Measurements from ENCODE around the gene NFIB. TPM values are rescaled to one million over a fixed set of nuclear protein-coding genes. Genes with fewer than 3 reads are reported as not detected.

Gene NFIB
- total RNA-seq, 2 donors from 2014 or later, result 54.8 to 114 TPM

- ATAC-seq (ENCODE audit: insufficient number of reproducible peaks, low FRiP score, low read depth) (no peak), DNase-seq (ENCODE audit: low spot score) (no peak)
- no peaks in the 10 kb centered on the region for H3K27me3 ChIP-seq (replicated peaks; ENCODE audit: insufficient read depth)
- H3K4me1 ChIP-seq (ENCODE audit: control insufficient read depth in 1 of 2, low read depth in 2 of 2), result peaks cover 15 to 16% of the 10 kb centered on the region in 2 donors
- TF ChIP-seq CTCF (IDR thresholded peaks at IDR 0.05), result no peak
- no peak overlapping the region for H3K4me3 ChIP-seq
- no peak overlapping the region for H3K27ac ChIP-seq
- H3K9me3 ChIP-seq, result no peaks in the 10 kb centered on the region
- H3K36me3 ChIP-seq, result no peaks in the 10 kb centered on the region
Observed at GRCh38 chr9:14173713-14174112, 140.2 kb downstream of the NFIB start.

GRCh38 chr9:14170973-14171596 is 142.9 kb downstream of the NFIB start:
- Histone ChIP-seq H3K9me3 (no peaks in the 10 kb centered on the region), H3K4me1 (ENCODE audit: control insufficient read depth in 1 of 2, low read depth in 2 of 2) (peaks cover 16 to 27% of the 10 kb centered on the region in 2 donors), H3K36me3 (no peaks in the 10 kb centered on the region), H3K4me3 (no peak overlapping the region), H3K27ac (no peak overlapping the region), H3K27me3 (replicated peaks; ENCODE audit: insufficient read depth) (no peaks in the 10 kb centered on the region)
- no peak for TF ChIP-seq CTCF (IDR thresholded peaks at IDR 0.05)
- no peak for ATAC-seq (ENCODE audit: insufficient number of reproducible peaks, low FRiP score, low read depth)
- DNase-seq (ENCODE audit: low spot score), result no peak

- DNase-seq (ENCODE audit: low spot score) (no peak), ATAC-seq (ENCODE audit: insufficient number of reproducible peaks, low FRiP score, low read depth) (no peak)
- no peak overlapping the region for H3K4me3 ChIP-seq
- no peak for TF ChIP-seq CTCF (IDR thresholded peaks at IDR 0.05)
- no peak overlapping the region for H3K27ac ChIP-seq
- no peaks in the 10 kb centered on the region for H3K36me3 ChIP-seq
- H3K4me1 ChIP-seq (ENCODE audit: control insufficient read depth in 1 of 2, low read depth in 2 of 2), result peaks cover 16 to 30% of the 10 kb centered on the region in 2 donors
- no peaks in the 10 kb centered on the region for H3K27me3 ChIP-seq (replicated peaks; ENCODE audit: insufficient read depth)
- H3K9me3 ChIP-seq, result no peaks in the 10 kb centered on the region
Observed at GRCh38 chr9:14170392-14170931, 143.5 kb downstream of the NFIB start.

- no peaks in the 10 kb centered on the region for H3K27me3 ChIP-seq (replicated peaks; ENCODE audit: insufficient read depth)
- ATAC-seq (ENCODE audit: insufficient number of reproducible peaks, low FRiP score, low read depth), result no peak
- H3K4me3 ChIP-seq, result no peak overlapping the region
- no peaks in the 10 kb centered on the region for H3K9me3 ChIP-seq
- peaks cover 15 to 38% of the 10 kb centered on the region in 2 donors for H3K4me1 ChIP-seq (ENCODE audit: control insufficient read depth in 1 of 2, low read depth in 2 of 2)
- H3K36me3 ChIP-seq, result no peaks in the 10 kb centered on the region
- DNase-seq (ENCODE audit: low spot score), result no peak
- H3K27ac ChIP-seq, result no peak overlapping the region
- TF ChIP-seq CTCF (IDR thresholded peaks at IDR 0.05), result no peak
Observed at GRCh38 chr9:14168381-14168780, 145.6 kb downstream of the NFIB start.

- H3K4me1 ChIP-seq (ENCODE audit: control insufficient read depth in 1 of 2, low read depth in 2 of 2), result peaks cover 12 to 38% of the 10 kb centered on the region in 2 donors
- DNase-seq (ENCODE audit: low spot score) (no peak), ATAC-seq (ENCODE audit: insufficient number of reproducible peaks, low FRiP score, low read depth) (no peak)
- H3K27me3 ChIP-seq (replicated peaks; ENCODE audit: insufficient read depth), result no peaks in the 10 kb centered on the region
- H3K9me3 ChIP-seq, result no peaks in the 10 kb centered on the region
- H3K4me3 ChIP-seq, result no peak overlapping the region
- no peak overlapping the region for H3K27ac ChIP-seq
- no peak for TF ChIP-seq CTCF (IDR thresholded peaks at IDR 0.05)
- no peaks in the 10 kb centered on the region for H3K36me3 ChIP-seq
Observed at GRCh38 chr9:14165376-14166035, 148.4 kb downstream of the NFIB start.
